ENCODE measurements around the gene OSBPL8.
"Not testable (repeated sequence)": the region's sequence is repeated elsewhere in the genome, so short reads cannot be mapped to it uniquely, and the experiment has no call there.

OSBPL8 gene

DNA sequence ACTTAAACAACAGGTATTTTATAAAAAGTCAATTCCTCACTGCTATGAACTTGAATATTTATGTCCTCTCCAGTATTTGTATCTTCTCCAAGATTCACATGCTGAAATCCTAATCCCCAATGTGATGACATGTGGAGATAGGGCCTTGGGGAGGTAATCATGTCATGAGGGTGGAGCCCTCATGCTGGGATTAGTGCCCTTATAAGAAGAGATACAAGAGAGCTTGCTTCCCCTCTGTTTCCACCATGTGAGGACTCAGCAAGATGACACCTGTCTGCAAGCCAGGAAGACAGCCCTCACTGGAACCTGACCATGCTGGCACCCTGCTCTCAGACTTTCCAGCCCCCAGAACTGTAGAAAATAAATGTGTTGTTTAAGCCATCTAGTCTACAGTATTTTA lies 36.2 kb downstream of the OSBPL8 start:
- DNase-seq (ENCODE audit: low read depth in 2 of 2) = no peak

- no peak for DNase-seq (ENCODE audit: low read depth in 2 of 2)
Observed at GRCh38 chr12:76520348-76520747, 39.2 kb downstream of the OSBPL8 start.

DNA sequence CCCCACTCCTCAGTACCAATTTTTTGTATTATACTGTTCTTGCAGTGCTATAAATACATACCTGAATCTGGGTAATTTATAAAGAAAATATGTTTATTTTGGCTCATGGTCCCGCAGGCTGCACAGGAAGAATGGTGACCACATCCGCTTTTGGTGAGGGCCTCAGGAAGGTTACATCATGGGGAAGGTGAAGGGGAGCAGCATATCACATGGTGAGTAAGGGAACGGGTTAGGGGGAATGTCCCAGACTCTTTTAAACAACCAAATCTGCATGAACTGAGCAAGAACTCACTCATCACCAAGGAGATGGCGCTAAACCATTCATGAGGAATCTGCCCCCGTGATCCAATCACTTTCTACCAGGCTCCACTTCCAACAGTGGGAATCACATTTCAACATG lies 40.0 kb downstream of the OSBPL8 start:
- DNase-seq (ENCODE audit: low read depth in 2 of 2) = no peak

DNA sequence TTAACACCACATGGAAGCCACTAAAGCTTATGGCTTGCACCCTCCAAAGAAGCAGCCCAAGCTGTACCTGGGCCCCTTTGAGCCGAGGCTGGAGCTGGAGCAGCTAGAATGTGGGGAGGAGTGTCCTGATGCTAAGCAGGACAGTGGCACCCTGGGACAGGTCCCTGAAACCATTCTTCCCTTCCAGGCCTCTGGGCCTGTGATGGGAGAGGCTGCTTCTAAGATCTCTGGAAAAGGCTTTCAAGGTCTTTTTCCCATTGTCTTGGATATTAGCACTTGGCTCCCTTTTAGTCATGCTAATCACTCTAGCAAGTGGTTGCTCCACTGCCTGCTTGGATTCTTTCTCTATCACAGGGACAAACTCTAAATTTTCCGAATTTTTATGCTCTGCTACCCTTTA lies 40.9 kb downstream of the OSBPL8 start:
- no peak for DNase-seq (ENCODE audit: low read depth in 2 of 2)

DNA sequence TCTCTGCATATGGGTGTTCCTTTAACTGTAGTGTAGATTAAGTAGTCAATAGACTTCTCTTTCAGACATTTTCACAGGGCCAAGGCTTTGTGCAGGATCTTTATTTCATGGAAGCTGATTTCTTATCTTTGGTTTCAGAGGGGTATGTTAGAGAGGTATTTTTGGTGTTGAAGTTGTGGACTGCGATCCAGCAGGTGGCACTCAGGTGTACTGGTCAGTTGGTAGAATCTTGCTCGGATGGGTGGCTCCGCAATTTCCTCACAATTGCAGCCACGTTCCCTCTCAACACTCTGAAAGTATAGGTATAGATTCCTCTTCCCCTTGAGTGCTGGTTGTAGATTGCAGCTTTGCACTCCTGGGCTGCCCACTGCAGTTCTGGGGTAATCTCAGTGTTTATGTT lies 44.3 kb downstream of the OSBPL8 start:
- no peak for DNase-seq (ENCODE audit: low read depth in 2 of 2)

DNA sequence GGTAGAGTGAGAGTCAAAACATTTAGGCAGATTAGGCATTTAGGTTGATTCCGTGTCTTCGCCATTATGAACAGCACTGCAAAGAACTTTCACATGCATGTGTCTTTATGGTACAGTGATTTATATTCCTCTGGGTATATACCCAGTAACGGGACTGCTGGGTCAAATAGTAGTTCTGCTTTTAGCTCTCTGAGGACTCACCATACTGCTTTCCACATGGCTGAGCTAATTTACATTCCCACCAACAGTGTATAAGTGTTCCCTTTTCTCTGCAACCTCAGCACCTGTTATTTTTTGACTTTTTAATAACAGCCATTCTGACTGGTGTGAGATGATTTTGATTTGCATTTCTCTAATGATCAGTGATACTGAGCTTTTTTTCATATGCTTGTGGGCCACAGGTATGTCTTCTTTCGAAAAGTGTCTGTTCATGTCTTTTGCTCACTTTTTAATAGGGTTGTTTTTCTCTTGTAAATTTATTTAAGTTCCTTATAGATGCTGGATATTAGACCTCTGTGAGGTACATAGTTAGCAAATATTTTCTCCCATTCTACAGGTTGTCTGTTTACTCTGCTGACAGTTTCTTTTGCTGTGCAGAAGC lies 48.4 kb downstream of the OSBPL8 start:
- not testable (repeated sequence) for DNase-seq (ENCODE audit: low read depth in 2 of 2)

DNA sequence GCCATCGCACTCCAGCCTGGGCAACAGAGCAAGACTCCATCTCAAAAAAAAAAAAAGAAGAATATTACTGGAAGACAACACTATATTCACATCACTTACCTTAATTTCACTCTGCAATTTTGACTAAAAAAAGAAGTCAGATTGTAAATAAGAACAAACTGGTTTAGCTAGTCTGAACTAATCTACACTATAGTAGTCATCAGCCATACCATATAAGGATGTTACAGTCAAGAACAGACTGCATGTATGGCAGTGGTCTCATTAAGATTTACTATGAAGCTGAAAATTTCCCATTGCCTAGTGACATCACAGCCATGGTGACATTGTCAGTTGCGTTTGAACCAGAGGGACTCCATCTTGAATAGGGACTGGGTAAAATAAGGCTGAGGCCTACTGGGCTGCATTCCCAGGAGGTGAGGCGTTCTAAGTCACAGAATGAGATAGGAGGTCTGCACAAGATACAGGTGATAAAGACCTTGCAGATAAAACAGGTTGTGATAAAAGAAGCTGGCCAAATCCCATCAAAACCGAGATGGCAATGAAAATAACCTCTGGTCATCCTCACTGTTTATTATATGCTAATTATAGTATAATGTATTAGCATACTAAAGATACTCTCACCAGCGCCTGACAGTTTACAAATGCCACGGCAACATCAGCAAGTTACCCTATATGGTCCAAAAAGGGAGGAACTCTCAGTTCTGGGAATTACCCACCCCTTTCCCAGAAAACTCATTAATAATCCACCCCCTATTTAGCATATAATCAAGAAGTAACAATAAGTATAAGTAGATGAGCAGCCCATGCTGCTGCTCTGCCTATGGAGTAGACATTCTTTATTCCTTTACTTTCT lies 51.2 kb downstream of the OSBPL8 start:
- no peak for DNase-seq (ENCODE audit: low read depth in 2 of 2)

DNA sequence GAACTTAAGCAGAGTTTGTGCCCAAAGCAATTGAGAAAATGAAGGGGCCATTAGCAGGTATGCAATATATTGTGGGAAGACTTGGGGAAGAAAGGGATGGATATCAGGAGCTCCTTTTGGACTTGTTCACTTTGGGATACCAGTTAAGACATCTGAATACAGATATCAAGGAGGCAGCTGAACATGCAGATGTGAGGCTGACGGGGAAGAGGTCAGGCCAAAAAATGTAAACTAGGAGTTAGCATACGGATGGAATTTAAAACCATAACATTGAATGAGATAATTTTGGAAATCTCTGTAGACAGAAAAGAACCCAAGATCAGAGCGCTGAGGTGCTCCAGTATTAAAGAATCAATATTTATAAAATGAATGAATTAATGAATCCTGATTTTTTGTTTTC lies 53.4 kb downstream of the OSBPL8 start:
- DNase-seq (ENCODE audit: low read depth in 2 of 2) = no peak

- no peak for DNase-seq (ENCODE audit: low read depth in 2 of 2)
Observed at GRCh38 chr12:76505050-76505449, 54.5 kb downstream of the OSBPL8 start.

GRCh38 chr12:76504606-76505005 lies 55.0 kb downstream of the OSBPL8 start:
- no peak for DNase-seq (ENCODE audit: low read depth in 2 of 2)

- DNase-seq (ENCODE audit: low read depth in 2 of 2) = no peak
Observed at GRCh38 chr12:76503957-76504356, 55.6 kb downstream of the OSBPL8 start.

GRCh38 chr12:76501390-76501789 lies 58.2 kb downstream of the OSBPL8 start:
- DNase-seq (ENCODE audit: low read depth in 2 of 2) = no peak

GRCh38 chr12:76499136-76499535 lies 60.4 kb downstream of the OSBPL8 start:
- DNase-seq (ENCODE audit: low read depth in 2 of 2) = not testable (repeated sequence)

DNA sequence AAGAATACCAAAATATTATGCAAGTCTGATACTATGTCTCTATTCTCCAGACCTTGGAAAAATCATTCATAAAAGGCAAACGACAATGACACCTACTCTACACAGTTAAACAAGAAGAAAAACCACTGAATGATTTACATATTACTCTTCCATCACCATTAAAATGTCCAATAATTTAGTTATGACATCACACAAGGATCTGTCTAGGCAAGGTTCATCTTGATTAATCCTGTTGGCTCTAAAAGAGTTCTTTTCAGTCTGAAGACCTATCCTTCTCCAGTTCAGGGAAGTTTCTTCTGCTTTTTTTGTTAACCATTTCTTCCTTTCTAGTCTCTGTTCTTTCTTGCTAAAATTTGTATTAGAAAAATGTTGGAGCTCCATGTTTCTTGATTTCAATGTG lies 64.0 kb downstream of the OSBPL8 start:
- no peak for DNase-seq (ENCODE audit: low read depth in 2 of 2)

GRCh38 chr12:76491292-76491691 lies 68.3 kb downstream of the OSBPL8 start:
- no peak for DNase-seq (ENCODE audit: low read depth in 2 of 2)

- DNase-seq (ENCODE audit: low read depth in 2 of 2) = no peak
Observed at GRCh38 chr12:76490763-76491162, 68.8 kb downstream of the OSBPL8 start.

DNA sequence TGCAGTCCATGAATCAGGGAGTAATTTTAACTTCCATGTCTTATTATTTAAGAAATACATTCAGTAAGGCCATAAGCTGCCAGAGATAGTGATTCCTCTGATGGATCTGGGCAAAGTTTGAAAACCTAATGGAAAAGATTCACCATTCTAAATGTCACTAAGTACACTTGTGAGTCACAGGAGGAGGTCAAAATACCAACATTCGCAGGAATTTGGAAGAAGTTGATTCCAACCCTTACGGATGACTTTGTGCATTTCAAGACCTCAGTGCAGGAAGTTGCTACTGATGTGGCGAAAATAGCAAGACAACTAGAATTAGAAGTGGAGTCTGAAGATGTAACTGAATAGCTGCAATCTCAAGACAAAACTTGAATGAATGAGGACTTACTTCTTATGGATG lies 69.8 kb downstream of the OSBPL8 start:
- DNase-seq (ENCODE audit: low read depth in 2 of 2) = no peak

DNA sequence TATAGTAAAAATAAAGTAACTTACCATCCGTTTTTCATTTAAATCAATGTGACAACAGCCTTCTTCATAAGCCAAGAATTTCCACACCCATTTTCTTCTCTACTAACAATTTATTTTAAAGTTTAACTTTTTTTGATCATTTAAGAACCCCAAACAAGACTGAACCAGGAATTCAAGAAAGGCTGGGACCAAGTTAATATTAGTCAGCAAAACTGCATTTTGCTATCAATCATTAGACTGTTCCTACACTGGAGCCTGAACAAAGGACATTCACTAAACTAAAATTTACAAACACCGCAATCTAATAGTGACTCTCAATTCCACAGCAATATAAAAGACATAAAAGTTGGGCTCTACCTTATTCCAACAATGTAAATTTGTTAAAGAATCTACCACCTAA lies 73.6 kb downstream of the OSBPL8 start:
- no peak for DNase-seq (ENCODE audit: low read depth in 2 of 2)

DNA sequence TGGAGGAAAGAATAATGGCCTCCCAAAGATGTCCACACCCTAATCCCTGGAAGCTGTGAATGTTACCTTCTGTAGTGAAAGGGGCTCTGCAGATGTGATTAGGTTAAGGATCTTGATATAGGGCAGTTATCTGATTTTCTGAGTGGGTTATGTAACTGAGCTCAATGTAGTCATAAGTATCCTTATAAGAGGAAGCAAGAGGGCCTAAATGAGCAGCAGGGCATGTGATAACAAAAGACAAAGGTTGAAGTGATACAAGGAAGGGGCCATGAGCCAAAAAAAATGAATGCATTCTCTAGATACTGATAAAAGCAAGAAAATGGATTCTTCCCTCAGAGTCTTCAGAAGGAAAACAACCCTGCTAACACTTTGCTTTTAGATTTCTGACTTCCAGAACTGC lies 78.8 kb downstream of the OSBPL8 start:
- no peak for DNase-seq (ENCODE audit: low read depth in 2 of 2)

DNA sequence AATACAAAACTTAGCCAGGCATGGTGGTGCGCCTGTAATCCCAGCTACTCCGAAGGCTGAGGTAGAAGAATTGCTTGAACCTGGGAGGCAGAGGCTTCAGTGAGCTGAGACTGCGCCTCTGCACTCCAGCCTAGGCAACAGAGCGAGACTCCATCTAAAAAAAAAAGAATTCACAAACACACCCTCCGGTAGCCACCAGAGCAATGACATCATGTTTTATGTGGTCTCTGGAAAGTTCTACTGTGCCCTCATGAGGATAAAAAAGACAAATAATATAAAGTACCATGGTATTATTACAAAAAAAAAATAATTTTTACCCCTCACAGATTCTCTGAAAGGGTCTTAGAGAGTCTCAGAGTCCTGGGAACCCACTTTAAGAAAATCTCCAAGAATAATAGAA lies 81.5 kb downstream of the OSBPL8 start:
- no peak for DNase-seq (ENCODE audit: low read depth in 2 of 2)

DNA sequence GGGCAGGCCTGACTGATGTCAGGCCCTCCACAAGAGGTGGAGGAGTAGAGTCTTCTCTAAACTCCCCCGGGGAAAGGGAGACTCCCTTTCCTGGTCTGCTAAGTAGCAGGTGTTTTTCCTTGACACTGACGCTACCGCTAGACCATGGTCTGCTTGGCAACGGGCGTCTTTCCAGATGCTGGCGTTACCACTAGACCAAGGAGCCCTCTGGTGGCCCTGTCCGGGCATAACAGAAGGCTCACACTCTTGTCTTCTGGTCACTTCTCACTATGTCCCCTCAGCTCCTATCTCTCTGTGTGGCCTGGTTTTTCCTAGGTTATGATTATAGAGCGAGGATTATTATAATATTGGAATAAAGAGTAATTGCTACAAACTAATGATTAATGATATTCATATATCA lies 86.7 kb downstream of the OSBPL8 start:
- DNase-seq (ENCODE audit: low read depth in 2 of 2) = not testable (repeated sequence)

GRCh38 chr12:76471579-76471978 lies 88.0 kb downstream of the OSBPL8 start:
- no peak for DNase-seq (ENCODE audit: low read depth in 2 of 2)
